GM12878 (cell line): ENCODE results near the gene SUCO. TPM values are rescaled to one million over a fixed set of nuclear protein-coding genes. Genes with fewer than 3 reads are reported as not detected.

ENCODE experiments used
- ATAC-seq: fragments of 200-7000 bp; cut with Tn5 transposase; 3 replicates; pipeline ENCODE4 v1.9.1; 2020; ENCODE audit warnings: mild to moderate bottlenecking, moderate library complexity
- BruUV-seq: library from RNA; stranded (reverse); fragments of 400-500 nt; replicated peaks from 2 replicates; lab custom pipeline; 2021; lab: Mats Ljungman, UMichigan
- CTCF ChIA-PET: fragments of 300-600 bp; sonication (Branson Sonifier 250); formaldehyde crosslinking; extraction: SDS; loops from one replicate; lab custom pipeline; 2021; ENCODE audit warnings: inconsistent platforms; lab: Yijun Ruan, JAX
- POLR2A ChIA-PET: fragments of 350-600 bp; formaldehyde crosslinking; extraction: SDS; loops from one replicate; lab custom pipeline; 2021; ENCODE audit warnings: inconsistent platforms; lab: Charles Lee
- RAD21 ChIA-PET: fragments of 300-600 bp; sonication (Branson Sonifier 250); formaldehyde crosslinking; loops from one replicate; lab custom pipeline; 2023; ENCODE audit warnings: antibody characterized with exemption; ENCODE audit not compliant: unreplicated experiment; lab: Charles Lee
- SMC1A ChIA-PET: fragments of 300-600 bp; sonication (Branson Sonifier 250); formaldehyde crosslinking; loops from one replicate; lab custom pipeline; 2023; ENCODE audit not compliant: unreplicated experiment, uncharacterized antibody; lab: Charles Lee
- DNase-seq: peaks from one replicate; pipeline ENCODE4 v3.0.0-alpha.2; 2011; ENCODE audit warnings: low read depth, low spot score
- FAIRE-seq: peaks from 3 replicates; lab custom pipeline; 2011; peaks lifted over from hg19 to GRCh38; lab: Jason Lieb, UNC
- H2AFZ ChIP-seq: 2 replicates; pipeline ENCODE4 v1.6.0; 2011; ENCODE audit warnings: low read depth, low read length, control low read depth; ENCODE audit not compliant: control insufficient read depth
- H3K27ac ChIP-seq: 2 replicates; pipeline ENCODE4 v1.5.1; 2011; ENCODE audit warnings: control low read depth; ENCODE audit not compliant: control insufficient read depth, insufficient read depth
- H3K27me3 ChIP-seq, 2 experiments: replicated peaks in 1 of 2; 2 replicates each; pipeline versions ENCODE4 v1.6.0 to v1.6.1; 2011; ENCODE audit warnings: low read length in 1 of 2; ENCODE audit not compliant: control insufficient read depth in 2 of 2, insufficient read depth in 2 of 2
- H3K36me3 ChIP-seq, 2 experiments: 2 replicates each; pipeline ENCODE4 v1.5.1; 2011; ENCODE audit warnings: low read length in 1 of 2; ENCODE audit not compliant: control insufficient read depth in 2 of 2, insufficient read depth in 2 of 2
- H3K4me1 ChIP-seq: 2 replicates; pipeline ENCODE4 v1.6.1; 2011; ENCODE audit warnings: mild to moderate bottlenecking, low read length, moderate library complexity, mixed read lengths; ENCODE audit not compliant: control insufficient read depth, insufficient read depth
- H3K4me2 ChIP-seq: 2 replicates; pipeline ENCODE4 v1.6.0; 2011; ENCODE audit warnings: control low read depth; ENCODE audit not compliant: control insufficient read depth, insufficient read depth
- H3K4me3 ChIP-seq: fragments of 200-600 bp; sonication (generic); 2 replicates; pipeline ENCODE4 v1.5.1; 2016
- H3K79me2 ChIP-seq: 2 replicates; pipeline ENCODE4 v1.6.0; 2011; ENCODE audit warnings: low read length; ENCODE audit not compliant: control insufficient read depth, insufficient read depth
- H3K9ac ChIP-seq: 2 replicates; pipeline ENCODE4 v1.8.0; 2011; ENCODE audit warnings: low read length, control low read depth, mixed read lengths; ENCODE audit not compliant: control insufficient read depth, insufficient read depth
- H3K9me3 ChIP-seq: replicated peaks from 3 replicates; pipeline ENCODE4 v1.5.1; 2011; ENCODE audit warnings: mild to moderate bottlenecking, low read length; ENCODE audit not compliant: control insufficient read depth, insufficient read depth
- H4K20me1 ChIP-seq: 2 replicates; pipeline ENCODE4 v1.6.0; 2011; ENCODE audit not compliant: control insufficient read depth, insufficient read depth
- IKZF1 ChIP-seq: fragments of 450-650 bp; conservative IDR thresholded peaks from 2 replicates; pipeline ENCODE4 v1.6.1; 2017; ENCODE audit warnings: antibody characterized with exemption, mild to moderate bottlenecking
- NFYB ChIP-seq: IDR thresholded peaks from 2 replicates; pipeline ENCODE4 v1.6.1; 2011; ENCODE audit warnings: low read depth, mild to moderate bottlenecking, low read length, improper control_type of control experiment, moderate library complexity; ENCODE audit not compliant: insufficient read depth
- NRF1 ChIP-seq: conservative IDR thresholded peaks from 2 replicates; pipeline ENCODE4 v1.6.1; 2011; ENCODE audit warnings: mild to moderate bottlenecking, low read depth, low read length, improper control_type of control experiment
- PAX8 ChIP-seq: fragments of 450-650 bp; IDR thresholded peaks from 2 replicates; pipeline ENCODE4 v1.6.1; 2017; ENCODE audit warnings: mild to moderate bottlenecking, moderate library complexity
- POLR2AphosphoS5 ChIP-seq: IDR thresholded peaks from 2 replicates; pipeline ENCODE4 v1.6.1; 2011; ENCODE audit warnings: mild to moderate bottlenecking, low read length, inconsistent platforms
- SIN3A ChIP-seq: IDR thresholded peaks from 2 replicates; pipeline ENCODE4 v1.6.1; 2012; ENCODE audit warnings: low read depth, low read length, improper control_type of control experiment
- SMC3 ChIP-seq: IDR thresholded peaks from 2 replicates; pipeline ENCODE4 v1.6.1; 2011; ENCODE audit warnings: low read length, improper control_type of control experiment, borderline replicate concordance
- TBL1XR1 ChIP-seq: IDR thresholded peaks from 2 replicates; pipeline ENCODE4 v1.6.1; 2012; ENCODE audit warnings: low read depth, low read length, improper control_type of control experiment
- TCF3 ChIP-seq: IDR thresholded peaks from 2 replicates; pipeline ENCODE4 v1.6.1; 2012; ENCODE audit warnings: low read depth, mild to moderate bottlenecking, low read length, borderline replicate concordance; ENCODE audit not compliant: insufficient read depth
- ZNF217 ChIP-seq: fragments of 450-650 bp; IDR thresholded peaks from 2 replicates; pipeline ENCODE4 v1.6.1; 2017; ENCODE audit warnings: antibody characterized with exemption, mild to moderate bottlenecking
- WGBS: methylation state at CpG from one replicate; pipeline ENCODE4 v1.1.6; 2016; ENCODE audit warnings: low lambda C conversion rate; ENCODE audit not compliant: insufficient replicate concordance, insufficient coverage; ENCODE audit errors: missing lambda C conversion rate; 5-methylcytosine and 5-hydroxymethylcytosine counted together
- in situ Hi-C: fragments of 300-500 bp; cut with MboI; formaldehyde crosslinking; loops from 9 replicates; pipeline ENCODE4 v1.14.3; 2018; ENCODE audit warnings: mixed read lengths
- intact Hi-C: fragments of 100-400 bp; cut with micrococcal nuclease; formaldehyde crosslinking; loops from one replicate; pipeline ENCODE4 v1.14.2; 2022; ENCODE audit not compliant: unreplicated experiment
- polyA plus RNA-seq, 11 experiments: library from polyadenylated mRNA; depleted of rRNA in 4 of 11; unstranded in 6 of 11; stranded (reverse) in 5 of 11; fragments of >200 nt; fragmentation: Nextera tagmentation in 4 of 11; fragmentation: Illumina TruSeq in 1 of 11; extraction: Ambion mirVana in 4 of 11; extraction: Trizol in 1 of 11; gene quantifications; 1 replicate in 1 of 11; 2 replicates in 10 of 11; pipeline versions ENCODE4 v1.2.1 to v1.2.3, GENCODE V29; 2011 to 2016; ENCODE audit warnings: inconsistent platforms in 2 of 11, missing spikeins in 2 of 11, low read depth in 1 of 11
- total RNA-seq, 4 experiments: library from RNA; depleted of rRNA in 3 of 4; stranded (reverse); fragments of >200 nt in 3 of 4; fragmentation: Illumina TruSeq in 1 of 4; extraction: Trizol in 1 of 4; gene quantifications; 2 replicates each; pipeline versions ENCODE4 v1.2.1 to v1.2.3, GENCODE V29; 2013 to 2021
- TF ChIP-seq, protein P1 (sequence below): fragments of 450-650 bp; IDR thresholded peaks from 2 replicates; pipeline ENCODE4 v1.6.1; 2018; ENCODE audit warnings: borderline replicate concordance, mild to moderate bottlenecking; ENCODE audit not compliant: partially characterized antibody
- TF ChIP-seq, protein P2 (sequence below): fragments of 450-650 bp; IDR thresholded peaks from 2 replicates; pipeline ENCODE4 v1.6.1; 2016; ENCODE audit warnings: mild to moderate bottlenecking
- TF ChIP-seq, protein P3 (sequence below): fragments of 450-650 bp; IDR thresholded peaks from 2 replicates; pipeline ENCODE4 v1.6.1; 2017; ENCODE audit warnings: mild to moderate bottlenecking, low read depth, inconsistent platforms; ENCODE audit not compliant: poor library complexity, severe bottlenecking

Gene SUCO
- total and polyA plus RNA-seq, 10 of the 15 experiments (the other 5 are each of a cell fraction or from before 2014, with no cell fraction given), result 1.7 to 15.3 (median 8.4) TPM

DNA sequence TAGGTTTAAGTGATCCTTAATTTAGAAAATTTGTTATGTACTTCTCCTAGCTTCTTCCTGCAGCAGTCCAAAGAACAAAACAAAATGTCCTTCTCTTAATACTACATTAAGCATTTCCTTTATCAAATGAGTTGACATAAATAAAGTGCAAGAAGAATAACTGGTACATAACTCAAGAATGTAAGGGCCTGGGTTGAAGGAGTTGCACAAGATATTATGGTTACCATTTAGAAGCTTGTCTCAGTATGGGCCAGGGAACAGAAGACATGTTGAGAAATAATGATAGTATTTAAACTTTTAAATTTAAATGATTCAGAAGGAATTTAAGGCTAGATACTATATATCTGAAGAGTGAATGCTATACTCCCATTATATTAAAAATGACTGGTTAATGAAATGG lies 23.5 kb downstream of the SUCO start:
- Histone ChIP-seq H4K20me1 (no peaks in the 10 kb centered on the region), H3K27me3 (no peaks in the 10 kb centered on the region), H3K4me3 (no peak overlapping the region), H3K27ac (no peak overlapping the region), H2AFZ (no peak overlapping the region), H3K9me3 (no peaks in the 10 kb centered on the region), H3K79me2 (no peaks in the 10 kb centered on the region; the same call in none of the 2 replicates), H3K9ac (no peak overlapping the region), H3K4me2 (no peak overlapping the region), H3K36me3 (peaks cover 2 to 15% of the 10 kb centered on the region in 2 experiments), H3K4me1 (no peaks in the 10 kb centered on the region)
- in situ Hi-C loops (no loop called here), intact Hi-C loops (no loop called here)
- CTCF ChIA-PET, result interaction anchor here (1.1 to 1.8 kb wide), 3 partner anchors 13 to 130 kb away, joined by 3 to 4 read pairs (median 3); no protein-coding TSS in a partner anchor
- DNase-seq, result no peak
- no peak for FAIRE-seq
- RAD21 ChIA-PET, result no interaction called here
- TF ChIP-seq TBL1XR1, result no peak
- TF ChIP-seq, protein P1, sequence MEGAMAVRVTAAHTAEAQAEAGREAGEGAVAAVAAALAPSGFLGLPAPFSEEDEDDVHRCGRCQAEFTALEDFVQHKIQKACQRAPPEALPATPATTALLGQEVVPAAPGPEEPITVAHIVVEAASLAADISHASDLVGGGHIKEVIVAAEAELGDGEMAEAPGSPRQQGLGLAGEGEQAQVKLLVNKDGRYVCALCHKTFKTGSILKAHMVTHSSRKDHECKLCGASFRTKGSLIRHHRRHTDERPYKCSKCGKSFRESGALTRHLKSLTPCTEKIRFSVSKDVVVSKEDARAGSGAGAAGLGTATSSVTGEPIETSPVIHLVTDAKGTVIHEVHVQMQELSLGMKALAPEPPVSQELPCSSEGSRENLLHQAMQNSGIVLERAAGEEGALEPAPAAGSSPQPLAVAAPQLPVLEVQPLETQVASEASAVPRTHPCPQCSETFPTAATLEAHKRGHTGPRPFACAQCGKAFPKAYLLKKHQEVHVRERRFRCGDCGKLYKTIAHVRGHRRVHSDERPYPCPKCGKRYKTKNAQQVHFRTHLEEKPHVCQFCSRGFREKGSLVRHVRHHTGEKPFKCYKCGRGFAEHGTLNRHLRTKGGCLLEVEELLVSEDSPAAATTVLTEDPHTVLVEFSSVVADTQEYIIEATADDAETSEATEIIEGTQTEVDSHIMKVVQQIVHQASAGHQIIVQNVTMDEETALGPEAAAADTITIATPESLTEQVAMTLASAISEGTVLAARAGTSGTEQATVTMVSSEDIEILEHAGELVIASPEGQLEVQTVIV, result no peak
- no peak for ATAC-seq
- no TSS peak for BruUV-seq
- POLR2A ChIA-PET, result no interaction called here
- SMC1A ChIA-PET, result no interaction called here

DNA sequence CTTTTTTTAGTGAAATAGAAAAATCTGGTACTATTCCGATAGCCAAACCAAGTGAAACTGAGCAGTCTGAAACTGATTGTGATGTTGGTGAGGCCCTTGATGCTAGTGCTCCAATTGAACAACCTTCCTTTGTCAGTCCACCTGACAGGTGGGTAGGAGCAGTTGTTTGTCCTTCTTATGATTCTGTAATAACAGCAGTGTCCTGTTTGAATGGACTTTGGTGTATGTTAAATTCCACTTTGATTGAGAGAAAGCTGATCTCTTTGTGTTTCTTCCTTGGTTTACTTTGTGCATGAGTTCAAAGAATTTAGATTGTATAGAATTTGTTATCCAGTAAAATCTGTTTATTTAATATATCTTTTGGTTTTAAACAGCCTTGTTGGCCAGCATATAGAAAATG lies 24.3 kb downstream of the SUCO start:
- no peak overlapping the region for H2AFZ ChIP-seq
- FAIRE-seq, result no peak
- SMC1A ChIA-PET, result interaction anchor here (1.2 kb wide), 1 partner anchor 12 kb away, joined by 3 read pairs; no protein-coding TSS in a partner anchor
- in situ Hi-C loops, result no loop called here
- H3K4me1 ChIP-seq, result no peaks in the 10 kb centered on the region
- 100% methylated on average over 1 of the region's 1 CpG for WGBS
- no peak for DNase-seq
- H3K9me3 ChIP-seq, result no peaks in the 10 kb centered on the region
- ATAC-seq, result no peak
- H3K27ac ChIP-seq, result no peak overlapping the region
- H4K20me1 ChIP-seq, result no peaks in the 10 kb centered on the region
- no peaks in the 10 kb centered on the region; the same call in 1 of the 2 replicates for H3K79me2 ChIP-seq
- H3K36me3 ChIP-seq, result peaks cover 3 to 20% of the 10 kb centered on the region in 2 experiments
- RAD21 ChIA-PET, result no interaction called here
- CTCF ChIA-PET, result interaction anchor here (1.2 to 1.8 kb wide), 2 partner anchors 11 to 14 kb away, joined by 3 to 4 read pairs; no protein-coding TSS in a partner anchor
- H3K4me3 ChIP-seq, result no peak overlapping the region
- intact Hi-C loops, result no loop called here
- BruUV-seq, result no TSS peak
- no peak overlapping the region for H3K9ac ChIP-seq
- POLR2A ChIA-PET, result no interaction called here
- H3K27me3 ChIP-seq, result no peaks in the 10 kb centered on the region
- no peak overlapping the region for H3K4me2 ChIP-seq
- TF ChIP-seq, protein P2, sequence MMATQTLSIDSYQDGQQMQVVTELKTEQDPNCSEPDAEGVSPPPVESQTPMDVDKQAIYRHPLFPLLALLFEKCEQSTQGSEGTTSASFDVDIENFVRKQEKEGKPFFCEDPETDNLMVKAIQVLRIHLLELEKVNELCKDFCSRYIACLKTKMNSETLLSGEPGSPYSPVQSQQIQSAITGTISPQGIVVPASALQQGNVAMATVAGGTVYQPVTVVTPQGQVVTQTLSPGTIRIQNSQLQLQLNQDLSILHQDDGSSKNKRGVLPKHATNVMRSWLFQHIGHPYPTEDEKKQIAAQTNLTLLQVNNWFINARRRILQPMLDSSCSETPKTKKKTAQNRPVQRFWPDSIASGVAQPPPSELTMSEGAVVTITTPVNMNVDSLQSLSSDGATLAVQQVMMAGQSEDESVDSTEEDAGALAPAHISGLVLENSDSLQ, result no peak
- TF ChIP-seq POLR2AphosphoS5, result no peak
- TF ChIP-seq TCF3, result no peak
- TF ChIP-seq ZNF217, result no peak
- no peak for TF ChIP-seq NFYB
- TF ChIP-seq SIN3A, result no peak
- no peak for TF ChIP-seq PAX8
- TF ChIP-seq NRF1, result no peak
- no peak for TF ChIP-seq IKZF1
- TF ChIP-seq, protein P3, sequence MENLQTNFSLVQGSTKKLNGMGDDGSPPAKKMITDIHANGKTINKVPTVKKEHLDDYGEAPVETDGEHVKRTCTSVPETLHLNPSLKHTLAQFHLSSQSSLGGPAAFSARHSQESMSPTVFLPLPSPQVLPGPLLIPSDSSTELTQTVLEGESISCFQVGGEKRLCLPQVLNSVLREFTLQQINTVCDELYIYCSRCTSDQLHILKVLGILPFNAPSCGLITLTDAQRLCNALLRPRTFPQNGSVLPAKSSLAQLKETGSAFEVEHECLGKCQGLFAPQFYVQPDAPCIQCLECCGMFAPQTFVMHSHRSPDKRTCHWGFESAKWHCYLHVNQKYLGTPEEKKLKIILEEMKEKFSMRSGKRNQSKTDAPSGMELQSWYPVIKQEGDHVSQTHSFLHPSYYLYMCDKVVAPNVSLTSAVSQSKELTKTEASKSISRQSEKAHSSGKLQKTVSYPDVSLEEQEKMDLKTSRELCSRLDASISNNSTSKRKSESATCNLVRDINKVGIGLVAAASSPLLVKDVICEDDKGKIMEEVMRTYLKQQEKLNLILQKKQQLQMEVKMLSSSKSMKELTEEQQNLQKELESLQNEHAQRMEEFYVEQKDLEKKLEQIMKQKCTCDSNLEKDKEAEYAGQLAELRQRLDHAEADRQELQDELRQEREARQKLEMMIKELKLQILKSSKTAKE, result no peak
- TF ChIP-seq SMC3, result no peak
